Transverse colon (tissue), 4 donors: ENCODE results near the gene EID3. TPM values are rescaled to one million over a fixed set of nuclear protein-coding genes. Genes with fewer than 3 reads are reported as not detected.

ENCODE experiments used
- total RNA-seq, 4 donors: library from RNA; depleted of rRNA; stranded (reverse); fragments of >200 nt; gene quantifications; one replicate each; pipeline ENCODE4 v1.1.0, GENCODE V29; 2016

The EID3 gene
- total RNA-seq, 4 donors from 2014 or later = 4.9 to 50.0 (median 14.3) TPM

Other genes starting within 250 kb of the EID3 start
- gene HCFC2, start 239.2 kb upstream of the EID3 start, total RNA-seq = 10 to 100 TPM; 13.3 to 46.4 (median 20.2) TPM
- gene NFYB, start 165.5 kb upstream of the EID3 start, total RNA-seq = 10 to 100 TPM in 3 of 4 donors, 1 to 10 TPM in 1; 9.4 to 26.0 (median 18.8) TPM
- 100 to 1,000 TPM in 3 of 4 donors, 10 to 100 TPM in 1; 72.9 to 127 (median 122) TPM for gene TXNRD1, start 88.0 kb upstream of the EID3 start, total RNA-seq
- gene CHST11, start 153.2 kb downstream of the EID3 start, total RNA-seq = 100 to 1,000 TPM in 1 of 4 donors, 10 to 100 TPM in 2, 1 to 10 TPM in 1; 4.2 to 123 (median 31.5) TPM